HG03280 (cell line): ENCODE measurements around the gene MAGEB1.

ENCODE experiments used
- ATAC-seq: cut with Tn5 transposase; IDR thresholded peaks from one replicate; pipeline ENCODE4 v1.9.1; 2021; ENCODE audit warnings: mild to moderate bottlenecking, moderate library complexity; ENCODE audit not compliant: unreplicated experiment

Gene MAGEB1

GRCh38 chrX:30283456-30284200, 36.7 kb downstream of the MAGEB1 start:
- ATAC-seq, result no peak

- ATAC-seq, result no peak
Measured at GRCh38 chrX:30296408-30297254, 49.7 kb downstream of the MAGEB1 start.

GRCh38 chrX:30301208-30301607, 54.3 kb downstream of the MAGEB1 start:
- no peak for ATAC-seq
